Body of pancreas (tissue), 4 donors: ENCODE results near the gene KLHL15. TPM values are rescaled to one million over a fixed set of nuclear protein-coding genes. Genes with fewer than 3 reads are reported as not detected.

Experiments used
- ATAC-seq: fragments of 150-250 bp; one replicate; pipeline ENCODE4 v1.9.1; 2016
- DNase-seq, 4 donors: peaks; one replicate each; pipeline ENCODE4 v3.0.0-alpha.2; 2019
- H3K27ac ChIP-seq, 4 donors: fragments of 200-600 bp; sonication (generic); 1 replicate in 3 of 4; 2 replicates in 1 of 4; pipeline versions ENCODE4 v1.5.1 to v1.6.1; 2016 to 2019; ENCODE audit warnings: mild to moderate bottlenecking in 1 of 4, mixed read lengths in 1 of 4, moderate library complexity in 1 of 4
- H3K27me3 ChIP-seq, 2 donors: fragments of 200-600 bp; sonication (generic); one replicate each; pipeline ENCODE4 v1.6.0; 2016; ENCODE audit warnings: mild to moderate bottlenecking in 1 of 2
- H3K36me3 ChIP-seq, 2 donors: fragments of 200-600 bp; sonication (generic); replicated peaks in 1 of 2; 2 replicates each; pipeline ENCODE4 v1.5.1; 2016; ENCODE audit warnings: low read depth in 2 of 2; ENCODE audit not compliant: insufficient read depth in 1 of 2
- H3K4me1 ChIP-seq: fragments of 200-600 bp; sonication (generic); one replicate; pipeline ENCODE4 v1.6.0; 2016
- H3K4me3 ChIP-seq, 2 donors: fragments of 200-600 bp; sonication (generic); 1 replicate in 1 of 2; 2 replicates in 1 of 2; pipeline ENCODE4 v1.5.1; 2016 to 2019
- H3K9me3 ChIP-seq, 3 donors: fragments of 200-600 bp; sonication (generic); 1 replicate in 2 of 3; 2 replicates in 1 of 3; pipeline ENCODE4 v1.5.1; 2016
- POLR2A ChIP-seq, 3 donors: fragments of 450-650 bp; IDR thresholded peaks; one replicate each; pipeline ENCODE4 v1.6.1; 2016; ENCODE audit warnings: antibody characterized with exemption in 3 of 3, mild to moderate bottlenecking in 2 of 3
- WGBS, 2 donors: methylation state at CpG; one replicate each; pipeline ENCODE4 v1.1.5; 2017; 5-methylcytosine and 5-hydroxymethylcytosine counted together
- intact Hi-C: fragments of 100-400 bp; cut with DNase I; formaldehyde crosslinking; loops from one replicate; pipeline ENCODE4 v1.15.1; 2023
- total RNA-seq, 2 donors: library from RNA; depleted of rRNA; stranded (reverse); fragments of >200 nt; gene quantifications; one replicate each; pipeline ENCODE4 v1.1.0, GENCODE V29; 2016
- TF ChIP-seq, protein P1 (sequence below), 7 experiments: fragments of 450-650 bp in 4 of 7; fragments of 200-600 bp in 3 of 7; sonication (generic) in 3 of 7; IDR thresholded peaks; one replicate each; pipeline ENCODE4 v1.5.1; 2016 to 2019; ENCODE audit warnings: antibody characterized with exemption in 7 of 7

Gene KLHL15
- total RNA-seq, 2 donors from 2014 or later: 4.7 to 7.6 TPM

DNA sequence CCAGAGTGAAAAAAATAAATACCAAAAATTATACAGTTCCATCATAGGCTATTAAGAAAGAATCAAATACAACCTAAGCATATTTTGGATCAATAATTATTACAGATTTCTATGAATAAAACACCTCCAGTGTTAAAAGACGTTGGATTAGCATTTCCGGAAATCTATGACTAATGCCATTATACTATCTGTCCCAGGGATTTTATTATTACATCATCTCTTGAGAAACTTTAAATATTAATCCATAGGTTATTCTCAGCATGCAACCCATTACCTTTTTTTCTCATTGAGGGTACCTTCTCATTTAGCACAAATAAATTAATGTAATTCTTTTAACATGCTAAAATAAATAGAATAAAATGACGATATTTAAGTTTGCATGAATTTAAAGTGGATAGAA is 74.6 kb downstream of the KLHL15 start:
- 51 to 56% methylated on average over 3 of the region's 3 CpGs for WGBS, 2 donors
- Histone ChIP-seq H3K9me3 (no peaks in the 10 kb centered on the region), H3K27ac (no peak overlapping the region), H3K27me3 (no peaks in the 10 kb centered on the region), H3K36me3 (no peaks in the 10 kb centered on the region), H3K4me1 (no peaks in the 10 kb centered on the region), H3K4me3 (no peak overlapping the region)
- TF ChIP-seq, protein P1, sequence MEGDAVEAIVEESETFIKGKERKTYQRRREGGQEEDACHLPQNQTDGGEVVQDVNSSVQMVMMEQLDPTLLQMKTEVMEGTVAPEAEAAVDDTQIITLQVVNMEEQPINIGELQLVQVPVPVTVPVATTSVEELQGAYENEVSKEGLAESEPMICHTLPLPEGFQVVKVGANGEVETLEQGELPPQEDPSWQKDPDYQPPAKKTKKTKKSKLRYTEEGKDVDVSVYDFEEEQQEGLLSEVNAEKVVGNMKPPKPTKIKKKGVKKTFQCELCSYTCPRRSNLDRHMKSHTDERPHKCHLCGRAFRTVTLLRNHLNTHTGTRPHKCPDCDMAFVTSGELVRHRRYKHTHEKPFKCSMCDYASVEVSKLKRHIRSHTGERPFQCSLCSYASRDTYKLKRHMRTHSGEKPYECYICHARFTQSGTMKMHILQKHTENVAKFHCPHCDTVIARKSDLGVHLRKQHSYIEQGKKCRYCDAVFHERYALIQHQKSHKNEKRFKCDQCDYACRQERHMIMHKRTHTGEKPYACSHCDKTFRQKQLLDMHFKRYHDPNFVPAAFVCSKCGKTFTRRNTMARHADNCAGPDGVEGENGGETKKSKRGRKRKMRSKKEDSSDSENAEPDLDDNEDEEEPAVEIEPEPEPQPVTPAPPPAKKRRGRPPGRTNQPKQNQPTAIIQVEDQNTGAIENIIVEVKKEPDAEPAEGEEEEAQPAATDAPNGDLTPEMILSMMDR (IDR thresholded peaks at IDR 0.05): no peak
- no peak for TF ChIP-seq POLR2A (IDR thresholded peaks at IDR 0.05)
- no peak for DNase-seq
- ATAC-seq: no peak
- intact Hi-C loops: no loop called here

DNA sequence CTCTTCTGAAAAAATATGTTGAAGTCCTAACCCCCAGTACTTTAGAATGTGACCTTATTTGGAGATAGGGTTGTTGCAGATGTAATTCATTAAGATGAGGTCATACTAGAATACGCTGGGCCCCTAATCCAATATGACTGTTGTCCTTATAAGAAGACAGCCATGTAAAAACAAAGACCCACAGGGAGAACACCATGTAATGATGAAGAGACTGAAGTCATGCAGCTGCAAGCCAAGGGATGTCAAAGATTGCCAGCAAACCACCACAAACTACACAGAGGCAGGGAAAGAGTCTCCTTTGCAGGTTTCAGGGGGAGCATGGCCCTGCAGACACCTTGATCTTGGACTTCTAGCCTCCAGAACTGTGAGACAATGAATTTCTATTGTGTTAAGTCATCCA is 81.8 kb downstream of the KLHL15 start:
- TF ChIP-seq, protein P1 (IDR thresholded peaks at IDR 0.05): no peak
- TF ChIP-seq POLR2A (IDR thresholded peaks at IDR 0.05): no peak
- WGBS, 2 donors: 100% methylated on average over 1 of the region's 1 CpG
- DNase-seq: no peak
- no peaks in the 10 kb centered on the region for H3K4me1 ChIP-seq
- no peaks in the 10 kb centered on the region for H3K27me3 ChIP-seq
- ATAC-seq: no peak
- H3K27ac ChIP-seq: no peak overlapping the region
- no peaks in the 10 kb centered on the region for H3K9me3 ChIP-seq
- no peak overlapping the region for H3K4me3 ChIP-seq
- H3K36me3 ChIP-seq: no peaks in the 10 kb centered on the region
- intact Hi-C loops: no loop called here

DNA sequence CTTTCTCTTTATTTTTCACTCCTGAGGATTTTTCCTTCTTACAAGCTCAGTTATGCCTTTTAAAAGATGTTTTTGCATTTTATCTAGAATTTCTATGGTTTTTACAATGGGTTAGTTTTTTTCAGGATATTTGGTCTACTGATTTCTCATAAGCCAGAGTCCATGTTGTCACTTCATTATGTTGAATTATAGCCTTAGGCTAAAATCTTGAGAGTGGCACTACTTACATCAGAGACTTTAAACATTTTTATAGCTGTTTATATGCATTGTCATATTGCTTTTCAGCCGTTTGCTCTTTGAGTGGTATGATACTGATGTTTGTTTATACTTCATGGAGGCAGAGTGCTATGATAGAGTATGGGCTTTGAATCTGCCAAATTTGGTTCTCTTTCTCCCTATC is 82.8 kb downstream of the KLHL15 start:
- Histone ChIP-seq H3K4me3 (no peak overlapping the region), H3K36me3 (no peaks in the 10 kb centered on the region), H3K27me3 (no peaks in the 10 kb centered on the region), H3K4me1 (no peaks in the 10 kb centered on the region), H3K9me3 (no peaks in the 10 kb centered on the region), H3K27ac (no peak overlapping the region)
- intact Hi-C loops: no loop called here
- no peak for TF ChIP-seq POLR2A (IDR thresholded peaks at IDR 0.05)
- TF ChIP-seq, protein P1 (IDR thresholded peaks at IDR 0.05): no peak
- ATAC-seq (no peak), DNase-seq (no peak)
- WGBS, 2 donors: 27 to 29% methylated on average over 1 of the region's 1 CpG

DNA sequence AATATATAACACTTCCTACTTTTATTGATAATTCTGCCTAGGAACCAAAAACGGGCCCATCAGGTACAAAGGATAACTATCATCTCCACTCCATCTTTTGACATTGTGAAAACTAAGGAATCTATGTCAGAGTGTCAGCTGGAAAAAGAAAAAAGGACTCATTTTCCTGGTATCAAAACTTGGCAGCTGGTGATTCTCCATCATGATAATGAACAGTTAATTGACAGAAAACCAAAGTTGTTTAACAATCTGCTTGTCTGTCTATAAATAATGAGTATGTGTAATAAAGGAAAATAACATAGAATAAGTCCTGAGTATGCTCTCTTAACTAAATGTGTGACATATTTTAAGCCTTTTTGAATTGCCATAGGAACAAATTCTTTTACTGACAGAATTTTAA is 87.8 kb downstream of the KLHL15 start:
- Histone ChIP-seq H3K9me3 (no peaks in the 10 kb centered on the region), H3K27ac (no peak overlapping the region), H3K27me3 (no peaks in the 10 kb centered on the region), H3K4me1 (no peaks in the 10 kb centered on the region), H3K36me3 (no peaks in the 10 kb centered on the region), H3K4me3 (no peak overlapping the region)
- ATAC-seq (no peak), DNase-seq (no peak)
- TF ChIP-seq, protein P1 (IDR thresholded peaks at IDR 0.05): no peak
- TF ChIP-seq POLR2A (IDR thresholded peaks at IDR 0.05): no peak
- 46% methylated on average over 1 of the region's 1 CpG for WGBS, 2 donors
- intact Hi-C loops: no loop called here

DNA sequence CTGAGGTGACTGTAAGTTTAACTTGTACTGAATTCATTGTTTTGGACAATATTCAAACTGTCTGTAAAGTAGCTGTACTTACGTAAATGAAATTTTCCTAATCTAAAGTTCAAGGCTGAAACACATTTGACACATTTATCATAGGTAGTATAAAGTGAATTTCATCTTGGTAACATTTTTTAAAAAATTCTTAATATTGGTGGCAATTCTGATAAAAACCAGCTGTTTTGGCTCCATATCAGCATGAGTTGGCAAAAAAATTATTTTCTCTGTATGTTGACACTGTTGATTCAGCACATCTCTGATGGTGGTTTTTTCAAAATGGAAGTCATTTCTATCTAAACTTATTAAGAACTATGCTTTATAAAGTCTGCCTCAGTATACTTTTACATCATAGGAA is 88.3 kb downstream of the KLHL15 start:
- Histone ChIP-seq H3K36me3 (no peaks in the 10 kb centered on the region), H3K9me3 (no peaks in the 10 kb centered on the region), H3K4me3 (no peak overlapping the region), H3K4me1 (no peaks in the 10 kb centered on the region), H3K27ac (no peak overlapping the region), H3K27me3 (no peaks in the 10 kb centered on the region)
- no peak for TF ChIP-seq POLR2A (IDR thresholded peaks at IDR 0.05)
- TF ChIP-seq, protein P1 (IDR thresholded peaks at IDR 0.05): no peak
- intact Hi-C loops: no loop called here
- ATAC-seq (no peak), DNase-seq (no peak)
- WGBS, 2 donors: 25 to 27% methylated on average over 1 of the region's 1 CpG
